Measurements from ENCODE around the gene FUT8.

DNA sequence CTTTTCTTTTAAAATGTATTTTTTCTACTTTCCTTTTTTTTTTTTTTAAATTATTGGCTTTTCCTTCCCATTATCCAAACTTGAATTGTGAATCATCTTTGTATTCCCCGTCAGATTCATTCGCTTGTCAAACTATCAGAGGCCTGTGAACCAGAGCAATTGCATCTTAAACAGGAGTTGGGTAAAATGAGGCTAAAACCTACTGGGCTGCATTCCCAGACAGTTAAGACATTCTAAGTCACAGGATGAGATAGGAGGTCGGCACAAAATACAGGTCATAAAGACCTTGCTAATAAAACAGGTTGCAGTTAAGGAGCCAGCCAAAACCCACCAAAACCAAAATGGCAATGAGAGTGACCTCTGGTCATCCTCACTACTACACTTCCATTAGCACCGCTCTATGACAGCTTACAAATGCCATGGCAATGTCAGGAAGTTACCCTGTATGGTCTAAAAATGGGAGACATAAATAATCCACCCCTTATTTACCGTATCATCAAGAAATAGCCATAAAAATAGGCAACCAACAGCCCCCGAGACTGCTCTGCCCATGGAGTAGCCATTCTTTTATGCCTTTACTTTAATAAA lies 19.9 kb downstream of the FUT8 start:
- TF ChIP-seq POLR2A (IDR thresholded peaks at IDR 0.05; ENCODE audit: control extremely low read depth in 1 of 2, low read depth in 2 of 2, low read length in 2 of 2) (no peak), JUND (IDR thresholded peaks at IDR 0.05; ENCODE audit: low read length) (no peak), JUN (IDR thresholded peaks at IDR 0.05; ENCODE audit: low read depth, low read length) (no peak), TEAD4 (IDR thresholded peaks at IDR 0.05; ENCODE audit: low read depth, low read length) (no peak), BRCA1 (IDR thresholded peaks at IDR 0.05; ENCODE audit: low read depth, low read length) (no peak), YY1 (IDR thresholded peaks at IDR 0.05; ENCODE audit: low read depth, low read length) (no peak), PHF8 (conservative IDR thresholded peaks at IDR 0.05; ENCODE audit: low read depth, low read length) (no peak), CBX8 (IDR thresholded peaks at IDR 0.05; ENCODE audit: borderline replicate concordance, low read depth, low read length) (no peak), KDM1A (IDR thresholded peaks at IDR 0.05; ENCODE audit: borderline replicate concordance, low read length) (no peak)
- TF ChIP-seq, protein P1, sequence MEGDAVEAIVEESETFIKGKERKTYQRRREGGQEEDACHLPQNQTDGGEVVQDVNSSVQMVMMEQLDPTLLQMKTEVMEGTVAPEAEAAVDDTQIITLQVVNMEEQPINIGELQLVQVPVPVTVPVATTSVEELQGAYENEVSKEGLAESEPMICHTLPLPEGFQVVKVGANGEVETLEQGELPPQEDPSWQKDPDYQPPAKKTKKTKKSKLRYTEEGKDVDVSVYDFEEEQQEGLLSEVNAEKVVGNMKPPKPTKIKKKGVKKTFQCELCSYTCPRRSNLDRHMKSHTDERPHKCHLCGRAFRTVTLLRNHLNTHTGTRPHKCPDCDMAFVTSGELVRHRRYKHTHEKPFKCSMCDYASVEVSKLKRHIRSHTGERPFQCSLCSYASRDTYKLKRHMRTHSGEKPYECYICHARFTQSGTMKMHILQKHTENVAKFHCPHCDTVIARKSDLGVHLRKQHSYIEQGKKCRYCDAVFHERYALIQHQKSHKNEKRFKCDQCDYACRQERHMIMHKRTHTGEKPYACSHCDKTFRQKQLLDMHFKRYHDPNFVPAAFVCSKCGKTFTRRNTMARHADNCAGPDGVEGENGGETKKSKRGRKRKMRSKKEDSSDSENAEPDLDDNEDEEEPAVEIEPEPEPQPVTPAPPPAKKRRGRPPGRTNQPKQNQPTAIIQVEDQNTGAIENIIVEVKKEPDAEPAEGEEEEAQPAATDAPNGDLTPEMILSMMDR (IDR thresholded peaks at IDR 0.05; ENCODE audit: control extremely low read depth in 1 of 3, insufficient read depth in 1 of 3, low read depth in 1 of 3, low read length in 3 of 3): no peak
- TF ChIP-seq, protein P2, sequence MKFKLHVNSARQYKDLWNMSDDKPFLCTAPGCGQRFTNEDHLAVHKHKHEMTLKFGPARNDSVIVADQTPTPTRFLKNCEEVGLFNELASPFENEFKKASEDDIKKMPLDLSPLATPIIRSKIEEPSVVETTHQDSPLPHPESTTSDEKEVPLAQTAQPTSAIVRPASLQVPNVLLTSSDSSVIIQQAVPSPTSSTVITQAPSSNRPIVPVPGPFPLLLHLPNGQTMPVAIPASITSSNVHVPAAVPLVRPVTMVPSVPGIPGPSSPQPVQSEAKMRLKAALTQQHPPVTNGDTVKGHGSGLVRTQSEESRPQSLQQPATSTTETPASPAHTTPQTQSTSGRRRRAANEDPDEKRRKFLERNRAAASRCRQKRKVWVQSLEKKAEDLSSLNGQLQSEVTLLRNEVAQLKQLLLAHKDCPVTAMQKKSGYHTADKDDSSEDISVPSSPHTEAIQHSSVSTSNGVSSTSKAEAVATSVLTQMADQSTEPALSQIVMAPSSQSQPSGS (IDR thresholded peaks at IDR 0.05; ENCODE audit: low read length): no peak
- TF ChIP-seq, protein P3, sequence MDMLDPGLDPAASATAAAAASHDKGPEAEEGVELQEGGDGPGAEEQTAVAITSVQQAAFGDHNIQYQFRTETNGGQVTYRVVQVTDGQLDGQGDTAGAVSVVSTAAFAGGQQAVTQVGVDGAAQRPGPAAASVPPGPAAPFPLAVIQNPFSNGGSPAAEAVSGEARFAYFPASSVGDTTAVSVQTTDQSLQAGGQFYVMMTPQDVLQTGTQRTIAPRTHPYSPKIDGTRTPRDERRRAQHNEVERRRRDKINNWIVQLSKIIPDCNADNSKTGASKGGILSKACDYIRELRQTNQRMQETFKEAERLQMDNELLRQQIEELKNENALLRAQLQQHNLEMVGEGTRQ (IDR thresholded peaks at IDR 0.05; ENCODE audit: low read length): no peak

All from H1 (cell line).